ENCODE measurements around the gene RBM15B.
"Not testable (repeated sequence)": the region's sequence is repeated elsewhere in the genome, so short reads cannot be mapped to it uniquely, and the experiment has no call there.

The RBM15B gene

GRCh38 chr3:51354731-51355615 is 36.1 kb upstream of the RBM15B start:
- TF ChIP-seq CTCF (IDR thresholded peaks at IDR 0.05; ENCODE audit: extremely low read depth, missing control alignments) = no peak
- no peak for DNase-seq (ENCODE audit: low spot score)

GRCh38 chr3:51355891-51356578 is 35.0 kb upstream of the RBM15B start:
- DNase-seq (ENCODE audit: low spot score) = no peak
- no peak for TF ChIP-seq CTCF (IDR thresholded peaks at IDR 0.05; ENCODE audit: extremely low read depth, missing control alignments)

- no peak for DNase-seq (ENCODE audit: low spot score)
- TF ChIP-seq CTCF (IDR thresholded peaks at IDR 0.05; ENCODE audit: extremely low read depth, missing control alignments) = no peak
These were observed 33.2 kb upstream of the RBM15B start for GRCh38 chr3:51357856-51358255.

- no peak for DNase-seq (ENCODE audit: low spot score)
- no peak for TF ChIP-seq CTCF (IDR thresholded peaks at IDR 0.05; ENCODE audit: extremely low read depth, missing control alignments)
These were observed 32.1 kb upstream of the RBM15B start for GRCh38 chr3:51358981-51359380.

GRCh38 chr3:51360806-51361205 is 30.3 kb upstream of the RBM15B start:
- no peak for DNase-seq (ENCODE audit: low spot score)
- TF ChIP-seq CTCF (IDR thresholded peaks at IDR 0.05; ENCODE audit: extremely low read depth, missing control alignments) = no peak

GRCh38 chr3:51361746-51362145 is 29.3 kb upstream of the RBM15B start:
- no peak for DNase-seq (ENCODE audit: low spot score)
- no peak for TF ChIP-seq CTCF (IDR thresholded peaks at IDR 0.05; ENCODE audit: extremely low read depth, missing control alignments)

- TF ChIP-seq CTCF (IDR thresholded peaks at IDR 0.05; ENCODE audit: extremely low read depth, missing control alignments) = no peak
- DNase-seq (ENCODE audit: low spot score) = no peak
These were observed 28.6 kb upstream of the RBM15B start for GRCh38 chr3:51362476-51362875.

- not testable (repeated sequence) for DNase-seq (ENCODE audit: low spot score)
These were observed 22.8 kb upstream of the RBM15B start for GRCh38 chr3:51368276-51368675.
